ENCODE data around the gene TAF1C. TPM values are rescaled to one million over a fixed set of nuclear protein-coding genes. Genes with fewer than 3 reads are reported as not detected.

TAF1C gene
- total RNA-seq, 4 donors from 2014 or later = 36.7 to 210 (median 76.3) TPM

DNA sequence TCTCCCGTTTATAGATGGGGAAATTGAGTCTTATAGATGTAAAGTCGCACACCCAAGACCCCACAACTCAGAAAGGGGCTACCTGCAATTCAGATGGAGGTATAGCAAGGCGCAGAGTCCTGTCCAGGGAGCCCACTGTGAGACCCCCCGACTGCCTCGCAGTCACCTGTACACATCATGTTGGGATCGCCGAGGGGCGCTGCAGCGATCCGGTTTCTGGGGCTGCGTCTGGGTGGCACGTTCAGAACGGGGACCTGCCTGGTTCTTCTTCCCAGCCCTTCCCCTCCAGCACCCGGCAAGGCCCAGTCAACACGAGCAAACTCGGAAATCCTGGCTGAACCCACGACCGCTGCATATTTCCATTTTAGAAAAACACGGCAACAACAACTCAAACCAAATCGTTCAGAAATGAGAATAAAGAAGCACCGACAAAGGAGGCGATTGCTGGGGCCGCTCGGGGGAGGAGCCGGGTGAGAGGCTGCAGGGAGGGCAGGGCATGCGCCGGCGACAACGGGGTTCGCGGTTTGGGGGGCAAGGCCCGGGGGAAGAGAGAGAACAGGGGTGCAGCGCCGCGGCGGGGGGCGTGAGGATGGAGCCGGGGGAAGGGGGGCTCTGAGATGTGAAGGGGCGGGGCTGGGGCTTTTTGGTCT, 42.5 kb downstream of the TAF1C start:
- no peaks in the 10 kb centered on the region for H3K27me3 ChIP-seq
- peak overlapping the region; percentile 73 to 76 for H3K27ac ChIP-seq
- intact Hi-C loops (cut with DNase I; ENCODE audit: low total_unique reads) = no loop called here
- DNase-seq = peak in 1 of 2 donors; percentile 28
- peaks cover 0 to 5% of the 10 kb centered on the region in 2 donors for H3K4me1 ChIP-seq
- TF ChIP-seq CTCF (IDR thresholded peaks at IDR 0.05) (no peak), POLR2A (IDR thresholded peaks at IDR 0.05) (no peak)
- H3K4me3 ChIP-seq = peak overlapping the region; percentile 81 to 99
- no peaks in the 10 kb centered on the region for H3K36me3 ChIP-seq
- no peaks in the 10 kb centered on the region for H3K9me3 ChIP-seq

- Histone ChIP-seq H3K36me3 (no peaks in the 10 kb centered on the region), H3K4me3 (peak overlapping the region; percentile 81 to 99), H3K9me3 (no peaks in the 10 kb centered on the region), H3K27me3 (no peaks in the 10 kb centered on the region), H3K27ac (peak overlapping the region in 1 of 2 donors; percentile 73), H3K4me1 (peaks cover 0 to 5% of the 10 kb centered on the region in 2 donors)
- DNase-seq = no peak
- no peak for TF ChIP-seq POLR2A (IDR thresholded peaks at IDR 0.05)
- TF ChIP-seq CTCF (IDR thresholded peaks at IDR 0.05) = no peak
- intact Hi-C loops (cut with DNase I; ENCODE audit: low total_unique reads) = no loop called here
Measured at GRCh38 chr16:84143784-84144199, 43.1 kb downstream of the TAF1C start.

- Histone ChIP-seq H3K4me3 (no peak overlapping the region), H3K27ac (no peak overlapping the region), H3K9me3 (no peaks in the 10 kb centered on the region), H3K4me1 (peaks cover 0 to 5% of the 10 kb centered on the region in 2 donors), H3K27me3 (no peaks in the 10 kb centered on the region), H3K36me3 (no peaks in the 10 kb centered on the region)
- TF ChIP-seq CTCF (IDR thresholded peaks at IDR 0.05) = no peak
- no peak for TF ChIP-seq POLR2A (IDR thresholded peaks at IDR 0.05)
- no peak for DNase-seq
- intact Hi-C loops (cut with DNase I; ENCODE audit: low total_unique reads) = no loop called here
Measured at GRCh38 chr16:84143081-84143480, 43.8 kb downstream of the TAF1C start.

DNA sequence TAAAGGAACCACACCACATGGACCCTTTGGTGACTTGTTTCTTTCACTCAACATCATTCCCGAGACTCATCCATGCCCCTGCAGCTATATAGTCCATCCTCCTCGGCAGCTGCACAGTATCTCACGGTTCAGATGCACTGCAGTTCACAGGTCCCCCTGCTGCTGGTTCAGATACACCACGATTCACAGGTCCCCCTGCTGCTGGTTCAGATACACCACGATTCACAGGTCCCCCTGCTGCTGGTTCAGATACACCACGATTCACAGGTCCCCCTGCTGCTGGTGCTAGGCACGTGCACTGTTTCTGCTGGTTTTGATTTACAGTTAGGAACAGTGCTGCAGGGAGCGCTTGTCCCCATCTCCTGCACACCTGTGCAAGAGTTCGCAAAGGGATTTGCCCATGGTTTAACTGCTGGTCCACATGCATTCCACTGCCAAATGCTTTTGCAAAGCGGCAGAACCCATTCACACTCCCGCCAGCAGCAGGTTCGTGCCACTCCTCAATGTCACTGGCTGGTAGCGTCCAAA, 45.6 kb downstream of the TAF1C start:
- Histone ChIP-seq H3K4me3 (no peak overlapping the region), H3K36me3 (no peaks in the 10 kb centered on the region), H3K9me3 (no peaks in the 10 kb centered on the region), H3K27me3 (no peaks in the 10 kb centered on the region), H3K4me1 (peaks cover 0 to 5% of the 10 kb centered on the region in 2 donors), H3K27ac (no peak overlapping the region)
- TF ChIP-seq CTCF (IDR thresholded peaks at IDR 0.05) (no peak), POLR2A (IDR thresholded peaks at IDR 0.05) (no peak)
- intact Hi-C loops (cut with DNase I; ENCODE audit: low total_unique reads) = no loop called here
- no peak for DNase-seq

DNA sequence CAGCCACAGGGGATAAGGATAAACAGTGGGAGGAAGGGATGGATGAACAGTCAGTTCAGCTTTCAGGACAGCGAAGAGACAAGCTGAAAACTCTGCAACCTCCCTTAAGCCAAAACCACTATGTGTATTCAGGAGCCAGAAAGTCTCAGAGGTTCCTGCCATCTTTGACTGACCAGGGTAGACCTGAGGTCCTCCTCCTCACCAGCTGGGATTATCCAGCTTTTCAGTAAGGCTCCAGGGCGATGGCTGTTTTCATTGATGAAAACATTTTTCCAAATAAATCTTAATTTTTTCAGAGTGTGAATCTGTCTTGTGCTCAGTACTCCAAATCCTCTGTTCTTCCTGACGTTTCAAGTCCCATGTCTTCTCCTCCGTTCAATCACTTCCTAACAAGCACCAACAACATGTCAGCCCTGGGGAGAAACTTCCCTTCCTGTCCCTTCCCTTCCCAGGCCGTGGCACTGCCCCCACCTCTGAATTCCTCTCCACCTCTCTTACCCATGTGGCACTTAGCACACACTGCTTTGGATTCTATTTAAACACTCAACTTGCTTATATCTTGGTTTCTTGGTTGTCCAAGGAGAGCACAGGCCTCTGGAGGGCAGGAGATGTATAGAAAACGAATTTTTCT, 47.1 kb downstream of the TAF1C start:
- DNase-seq = no peak
- no peak overlapping the region for H3K27ac ChIP-seq
- H3K4me1 ChIP-seq = no peaks in the 10 kb centered on the region
- no peaks in the 10 kb centered on the region for H3K9me3 ChIP-seq
- no peaks in the 10 kb centered on the region for H3K27me3 ChIP-seq
- H3K4me3 ChIP-seq = no peak overlapping the region
- TF ChIP-seq CTCF (IDR thresholded peaks at IDR 0.05) = no peak
- no peak for TF ChIP-seq POLR2A (IDR thresholded peaks at IDR 0.05)
- intact Hi-C loops (cut with DNase I; ENCODE audit: low total_unique reads) = no loop called here
- no peaks in the 10 kb centered on the region for H3K36me3 ChIP-seq

All from uterus (tissue), 4 donors.